Measurements from ENCODE around the gene C2CD2.
"Not testable (repeated sequence)": the region's sequence is repeated elsewhere in the genome, so short reads cannot be mapped to it uniquely, and the experiment has no call there.

The C2CD2 gene

DNA sequence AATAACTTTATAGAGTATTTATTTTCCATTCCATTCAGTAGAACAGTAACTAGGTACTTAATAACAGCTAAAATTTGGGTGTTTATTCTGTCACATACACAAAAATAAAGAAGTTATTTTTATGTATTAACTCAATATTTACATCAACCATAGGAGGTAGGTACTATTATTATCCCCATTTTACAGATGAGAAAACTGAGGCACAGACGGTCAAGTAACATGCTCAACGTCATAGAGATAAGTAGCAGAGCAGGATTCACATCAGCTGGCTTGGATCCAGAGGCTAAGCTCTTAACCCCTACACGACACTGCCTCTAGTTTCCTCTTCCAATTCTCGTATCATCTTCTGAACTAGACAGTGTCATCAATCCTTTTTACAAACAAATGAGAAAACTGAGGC, 47.1 kb upstream of the C2CD2 start:
- no peak overlapping the region for H3K27ac ChIP-seq (ENCODE audit: low read depth, low read length)
- no peak overlapping the region for H3K4me3 ChIP-seq (ENCODE audit: low read length)
- H3K4me1 ChIP-seq (ENCODE audit: control insufficient read depth, low read length) = no peaks in the 10 kb centered on the region
- H3K9me2 ChIP-seq (replicated peaks; ENCODE audit: control insufficient read depth, low read length) = no peaks in the 10 kb centered on the region
- no peak overlapping the region for H3K4me2 ChIP-seq (ENCODE audit: low read length)
- no peaks in the 10 kb centered on the region for H4K20me1 ChIP-seq (ENCODE audit: control insufficient read depth, insufficient read depth, low read depth, low read length)
- no peaks in the 10 kb centered on the region for H3F3A ChIP-seq (ENCODE audit: control insufficient read depth, insufficient read depth)
- peaks cover 6% of the 10 kb centered on the region for H3K9me3 ChIP-seq (ENCODE audit: control insufficient read depth, insufficient read depth, low read length)
- peaks cover 56% of the 10 kb centered on the region for H3K36me3 ChIP-seq (ENCODE audit: control insufficient read depth, low read length)
- H3K27me3 ChIP-seq (ENCODE audit: control insufficient read depth, low read length) = no peaks in the 10 kb centered on the region
- peaks cover 53% of the 10 kb centered on the region for H3K79me2 ChIP-seq (ENCODE audit: control insufficient read depth, low read length)
- TF ChIP-seq EZH2phosphoT487 (IDR thresholded peaks at IDR 0.05; ENCODE audit: borderline replicate concordance, low read length) = no peak
- TF ChIP-seq, protein P1, sequence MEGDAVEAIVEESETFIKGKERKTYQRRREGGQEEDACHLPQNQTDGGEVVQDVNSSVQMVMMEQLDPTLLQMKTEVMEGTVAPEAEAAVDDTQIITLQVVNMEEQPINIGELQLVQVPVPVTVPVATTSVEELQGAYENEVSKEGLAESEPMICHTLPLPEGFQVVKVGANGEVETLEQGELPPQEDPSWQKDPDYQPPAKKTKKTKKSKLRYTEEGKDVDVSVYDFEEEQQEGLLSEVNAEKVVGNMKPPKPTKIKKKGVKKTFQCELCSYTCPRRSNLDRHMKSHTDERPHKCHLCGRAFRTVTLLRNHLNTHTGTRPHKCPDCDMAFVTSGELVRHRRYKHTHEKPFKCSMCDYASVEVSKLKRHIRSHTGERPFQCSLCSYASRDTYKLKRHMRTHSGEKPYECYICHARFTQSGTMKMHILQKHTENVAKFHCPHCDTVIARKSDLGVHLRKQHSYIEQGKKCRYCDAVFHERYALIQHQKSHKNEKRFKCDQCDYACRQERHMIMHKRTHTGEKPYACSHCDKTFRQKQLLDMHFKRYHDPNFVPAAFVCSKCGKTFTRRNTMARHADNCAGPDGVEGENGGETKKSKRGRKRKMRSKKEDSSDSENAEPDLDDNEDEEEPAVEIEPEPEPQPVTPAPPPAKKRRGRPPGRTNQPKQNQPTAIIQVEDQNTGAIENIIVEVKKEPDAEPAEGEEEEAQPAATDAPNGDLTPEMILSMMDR (IDR thresholded peaks at IDR 0.05; ENCODE audit: low read depth, low read length, poor library complexity, severe bottlenecking) = no peak

DNA sequence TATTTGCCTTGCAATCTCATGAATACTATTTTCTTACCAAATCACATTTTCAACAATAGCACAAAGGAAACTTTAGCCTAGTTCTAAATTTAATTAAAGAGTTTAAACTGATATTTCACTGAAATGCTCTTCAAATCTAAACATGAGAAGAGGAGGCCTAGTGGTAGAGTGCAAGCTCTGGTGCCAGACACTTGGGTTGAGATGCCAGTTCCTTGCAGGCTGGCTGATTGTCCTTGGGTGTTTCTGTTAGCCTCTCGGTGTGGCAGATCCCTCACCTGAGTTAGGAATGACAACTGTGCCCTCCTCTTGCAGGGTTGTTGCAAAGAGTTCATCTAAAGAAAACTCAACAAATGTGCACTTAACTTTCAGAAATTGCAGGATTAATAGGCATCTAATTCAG, 43.8 kb upstream of the C2CD2 start:
- TF ChIP-seq, protein P1 (IDR thresholded peaks at IDR 0.05; ENCODE audit: low read depth, low read length, poor library complexity, severe bottlenecking) = no peak
- Histone ChIP-seq H3K9me3 (ENCODE audit: control insufficient read depth, insufficient read depth, low read length) (peaks cover 10% of the 10 kb centered on the region), H3K9me2 (replicated peaks; ENCODE audit: control insufficient read depth, low read length) (no peaks in the 10 kb centered on the region), H3K27ac (ENCODE audit: low read depth, low read length) (no peak overlapping the region), H3K4me2 (ENCODE audit: low read length) (no peak overlapping the region), H3F3A (ENCODE audit: control insufficient read depth, insufficient read depth) (no peaks in the 10 kb centered on the region), H4K20me1 (ENCODE audit: control insufficient read depth, insufficient read depth, low read depth, low read length) (no peaks in the 10 kb centered on the region), H3K27me3 (ENCODE audit: control insufficient read depth, low read length) (no peaks in the 10 kb centered on the region), H3K79me2 (ENCODE audit: control insufficient read depth, low read length) (peaks cover 25% of the 10 kb centered on the region), H3K36me3 (ENCODE audit: control insufficient read depth, low read length) (peaks cover 82% of the 10 kb centered on the region), H3K4me1 (ENCODE audit: control insufficient read depth, low read length) (no peaks in the 10 kb centered on the region), H3K4me3 (ENCODE audit: low read length) (no peak overlapping the region)

DNA sequence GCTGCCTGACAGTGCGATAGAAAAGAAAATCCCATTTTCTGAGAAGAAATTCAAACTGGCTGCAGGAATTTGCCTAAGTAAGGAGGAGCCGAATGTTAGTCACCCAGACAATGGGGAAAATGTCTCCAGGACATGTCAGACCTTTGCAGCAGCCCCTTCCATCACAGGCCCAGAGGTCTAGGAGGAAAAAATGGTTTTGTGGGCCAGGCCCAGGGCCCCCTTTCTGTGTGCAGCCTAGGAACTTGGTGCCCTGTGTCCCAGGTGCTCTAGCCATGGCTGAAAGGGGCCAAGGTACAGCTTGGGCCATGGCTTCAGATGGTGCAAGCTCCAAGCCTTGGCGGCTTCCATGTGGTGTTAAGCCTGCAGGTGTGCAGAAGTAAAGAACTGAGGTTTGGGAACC, 41.8 kb upstream of the C2CD2 start:
- Histone ChIP-seq H3K9me3 (ENCODE audit: control insufficient read depth, insufficient read depth, low read length) (peaks cover 10% of the 10 kb centered on the region), H3K36me3 (ENCODE audit: control insufficient read depth, low read length) (peaks cover 85% of the 10 kb centered on the region), H4K20me1 (ENCODE audit: control insufficient read depth, insufficient read depth, low read depth, low read length) (no peaks in the 10 kb centered on the region), H3K27ac (ENCODE audit: low read depth, low read length) (no peak overlapping the region), H3K27me3 (ENCODE audit: control insufficient read depth, low read length) (no peaks in the 10 kb centered on the region), H3K79me2 (ENCODE audit: control insufficient read depth, low read length) (peaks cover 15% of the 10 kb centered on the region), H3K9me2 (replicated peaks; ENCODE audit: control insufficient read depth, low read length) (no peaks in the 10 kb centered on the region), H3F3A (ENCODE audit: control insufficient read depth, insufficient read depth) (no peaks in the 10 kb centered on the region), H3K4me3 (ENCODE audit: low read length) (no peak overlapping the region), H3K4me2 (ENCODE audit: low read length) (no peak overlapping the region), H3K4me1 (ENCODE audit: control insufficient read depth, low read length) (no peaks in the 10 kb centered on the region)
- no peak for TF ChIP-seq EZH2phosphoT487 (IDR thresholded peaks at IDR 0.05; ENCODE audit: borderline replicate concordance, low read length)
- TF ChIP-seq, protein P1 (IDR thresholded peaks at IDR 0.05; ENCODE audit: low read depth, low read length, poor library complexity, severe bottlenecking) = no peak

DNA sequence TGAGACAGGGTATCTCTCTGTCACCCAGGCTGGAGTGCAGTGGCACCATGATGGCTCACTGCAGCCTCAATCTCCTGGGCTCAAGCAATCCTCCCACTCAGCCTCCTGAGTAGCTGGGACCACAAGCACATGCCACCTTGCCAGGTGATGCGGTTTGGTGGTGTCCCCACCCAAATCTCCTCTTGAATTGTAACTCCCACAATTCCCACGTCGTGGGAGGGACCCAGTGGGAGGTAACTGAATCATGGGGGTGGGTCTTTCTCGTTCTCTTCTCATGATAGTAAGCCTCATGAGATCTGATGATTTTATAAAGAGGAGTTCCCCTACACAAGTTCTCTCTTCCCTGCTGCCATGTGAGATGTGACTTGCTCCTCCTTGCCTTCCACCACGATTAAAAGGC, 40.8 kb upstream of the C2CD2 start:
- H3K4me3 ChIP-seq (ENCODE audit: low read length); H3K9me2 ChIP-seq (replicated peaks; ENCODE audit: control insufficient read depth, low read length); H3K4me1 ChIP-seq (ENCODE audit: control insufficient read depth, low read length); H3F3A ChIP-seq (ENCODE audit: control insufficient read depth, insufficient read depth); H4K20me1 ChIP-seq (ENCODE audit: control insufficient read depth, insufficient read depth, low read depth, low read length); H3K4me2 ChIP-seq (ENCODE audit: low read length); H3K27me3 ChIP-seq (ENCODE audit: control insufficient read depth, low read length); H3K27ac ChIP-seq (ENCODE audit: low read depth, low read length); H3K79me2 ChIP-seq (ENCODE audit: control insufficient read depth, low read length): not testable (repeated sequence)
- Histone ChIP-seq H3K9me3 (ENCODE audit: control insufficient read depth, insufficient read depth, low read length) (peaks cover 10% of the 10 kb centered on the region), H3K36me3 (ENCODE audit: control insufficient read depth, low read length) (peaks cover 90% of the 10 kb centered on the region)
